HepG2 (cell line): ENCODE results near the gene RPTOR. TPM values are rescaled to one million over a fixed set of nuclear protein-coding genes. Genes with fewer than 3 reads are reported as not detected.

Source experiments
- ATM ChIP-seq: fragments of 450-650 bp; IDR thresholded peaks from 2 replicates; pipeline ENCODE4 v1.7.1; 2017; ENCODE audit warnings: mild to moderate bottlenecking, borderline replicate concordance
- CHCHD3 ChIP-seq: sonication (generic); formaldehyde crosslinking; IDR thresholded peaks from 2 replicates; pipeline ENCODE4 v1.8.0; 2022; ENCODE audit warnings: mild to moderate bottlenecking, missing genetic modification reagents, moderate library complexity
- FLYWCH1 ChIP-seq: sonication (generic); formaldehyde crosslinking; IDR thresholded peaks from 2 replicates; pipeline ENCODE4 v1.8.1; 2023; ENCODE audit warnings: mild to moderate bottlenecking, missing genetic modification reagents
- HBP1 ChIP-seq: IDR thresholded peaks from 2 replicates; pipeline ENCODE4 v1.6.1; 2016; ENCODE audit warnings: low read depth, control low read depth
- HIVEP1 ChIP-seq: sonication (generic); formaldehyde crosslinking; IDR thresholded peaks from 2 replicates; pipeline ENCODE4 v1.4.0; 2020; ENCODE audit warnings: mild to moderate bottlenecking, missing genetic modification reagents
- HMG20B ChIP-seq: conservative IDR thresholded peaks from 2 replicates; pipeline ENCODE4 v1.6.1; 2016; ENCODE audit warnings: missing genetic modification reagents, missing compliant biosample characterization
- JDP2 ChIP-seq: sonication (generic); formaldehyde crosslinking; IDR thresholded peaks from 2 replicates; pipeline ENCODE4 v1.8.1; 2022; ENCODE audit warnings: missing genetic modification reagents, borderline replicate concordance
- KDM5B ChIP-seq: sonication (generic); formaldehyde crosslinking; IDR thresholded peaks from 2 replicates; pipeline ENCODE4 v1.4.0; 2020; ENCODE audit warnings: missing genetic modification reagents, mild to moderate bottlenecking, borderline replicate concordance
- MLXIP ChIP-seq: sonication (generic); formaldehyde crosslinking; IDR thresholded peaks from 2 replicates; pipeline ENCODE4 v1.9.0; 2021; ENCODE audit warnings: missing genetic modification reagents, borderline replicate concordance
- RBFOX2 ChIP-seq: fragments of 200-400 bp; formaldehyde crosslinking; IDR thresholded peaks from 2 replicates; pipeline ENCODE4 v1.6.1; 2017; ENCODE audit warnings: low read depth, mild to moderate bottlenecking, low read length
- SP140L ChIP-seq: sonication (generic); formaldehyde crosslinking; IDR thresholded peaks from 2 replicates; pipeline ENCODE4 v1.4.0; 2020; ENCODE audit warnings: missing genetic modification reagents, borderline replicate concordance
- STAG1 ChIP-seq: sonication (generic); formaldehyde crosslinking; IDR thresholded peaks from 2 replicates; pipeline ENCODE4 v1.4.0; 2020; ENCODE audit warnings: missing genetic modification reagents
- ZNF513 ChIP-seq: sonication (generic); formaldehyde crosslinking; conservative IDR thresholded peaks from 2 replicates; pipeline ENCODE4 v1.5.0; 2020; ENCODE audit warnings: missing genetic modification reagents
- ZNF589 ChIP-seq: sonication (generic); formaldehyde crosslinking; conservative IDR thresholded peaks from 2 replicates; pipeline ENCODE4 v1.8.0; 2022; ENCODE audit warnings: mild to moderate bottlenecking, moderate library complexity, missing genetic modification reagents
- ZNF639 ChIP-seq: conservative IDR thresholded peaks from 2 replicates; pipeline ENCODE4 v1.6.1; 2018; ENCODE audit warnings: missing genetic modification reagents
- ZNF687 ChIP-seq: sonication (generic); formaldehyde crosslinking; IDR thresholded peaks from 2 replicates; pipeline ENCODE4 v1.5.1; 2020; ENCODE audit warnings: mild to moderate bottlenecking, missing genetic modification reagents, moderate library complexity
- ZNF772 ChIP-seq: sonication (generic); formaldehyde crosslinking; IDR thresholded peaks from 2 replicates; pipeline ENCODE4 v1.5.0; 2020; ENCODE audit warnings: mild to moderate bottlenecking, missing genetic modification reagents
- ZNF83 ChIP-seq: sonication (generic); formaldehyde crosslinking; IDR thresholded peaks from 2 replicates; pipeline ENCODE4 v1.4.0; 2020; ENCODE audit warnings: missing genetic modification reagents, mild to moderate bottlenecking, borderline replicate concordance
- polyA plus RNA-seq, 8 experiments: library from polyadenylated mRNA; depleted of rRNA in 3 of 8; stranded (reverse) in 7 of 8; unstranded in 1 of 8; fragments of >200 nt; fragmentation: Illumina TruSeq in 4 of 8; extraction: Trizol in 4 of 8; gene quantifications; 2 replicates each; pipeline versions ENCODE4 v1.2.1 to v1.2.3, GENCODE V29; 2011 to 2016; ENCODE audit warnings: low read depth in 4 of 8, missing spikeins in 1 of 8, mixed read lengths in 1 of 8; ENCODE audit not compliant: insufficient read depth in 1 of 8
- total RNA-seq, 5 experiments: library from RNA; depleted of rRNA; stranded (reverse); fragments of >200 nt; fragmentation: Illumina TruSeq; extraction: Trizol; gene quantifications; 2 replicates each; pipeline ENCODE4 v1.2.3, GENCODE V29; 2016; ENCODE audit warnings: low read depth in 1 of 5

The RPTOR gene
- total and polyA plus RNA-seq, 2 of the 13 experiments (the other 11 are each of a cell fraction or from before 2014, with no cell fraction given), result 6.6 to 25.3 TPM

GRCh38 chr17:80970044-80970761 lies 425.6 kb downstream of the RPTOR start (continued):
- TF ChIP-seq KDM5B (CRISPR knock-in tag) (peak; percentile 22; the same call in 1 of the 2 replicates), HIVEP1 (peak; percentile 50; the same call in 1 of the 2 replicates), JDP2 (CRISPR knock-in tag) (no peak), ATM (no peak), RBFOX2 (no peak), STAG1 (CRISPR knock-in tag) (peak; percentile 76), HBP1 (CRISPR knock-in tag) (no peak), ZNF772 (0 out of 2 replicates have a peak, but pooled peaks have one; percentile 35), ZNF83 (no peak), ZNF639 (CRISPR knock-in tag) (no peak), CHCHD3 (CRISPR knock-in tag) (0 out of 2 replicates have a peak, but pooled peaks have one; percentile 2), MLXIP (no peak), ZNF513 (CRISPR knock-in tag) (no peak), HMG20B (CRISPR knock-in tag) (no peak), SP140L (CRISPR knock-in tag) (no peak), ZNF589 (CRISPR knock-in tag) (no peak), FLYWCH1 (CRISPR knock-in tag) (no peak), ZNF687 (peak; percentile 26)
